Measurements from ENCODE around the gene OGA.

OGA gene

GRCh38 chr10:101835362-101835761, 17.1 kb upstream of the OGA start:
- no peak for DNase-seq (ENCODE audit: low read depth)

- DNase-seq (ENCODE audit: low read depth): no peak
These were observed 16.1 kb upstream of the OGA start for GRCh38 chr10:101834341-101834740.

- DNase-seq (ENCODE audit: low read depth): no peak
These were observed 15.2 kb upstream of the OGA start for GRCh38 chr10:101833466-101833865.

GRCh38 chr10:101832325-101832771, 14.1 kb upstream of the OGA start:
- no peak for DNase-seq (ENCODE audit: low read depth)

- no peak for DNase-seq (ENCODE audit: low read depth)
These were observed 13.0 kb upstream of the OGA start for GRCh38 chr10:101831169-101831811.

- DNase-seq (ENCODE audit: low read depth): peak; percentile 85
These were observed 12.3 kb upstream of the OGA start for GRCh38 chr10:101830322-101831168.

- DNase-seq (ENCODE audit: low read depth): no peak
These were observed 11.5 kb upstream of the OGA start for GRCh38 chr10:101829561-101830315.

- no peak for DNase-seq (ENCODE audit: low read depth)
These were observed 10.7 kb upstream of the OGA start for GRCh38 chr10:101828766-101829551.

GRCh38 chr10:101827919-101828600, 9.8 kb upstream of the OGA start:
- DNase-seq (ENCODE audit: low read depth): no peak

- DNase-seq (ENCODE audit: low read depth): no peak
These were observed 8.7 kb upstream of the OGA start for GRCh38 chr10:101826852-101827434.

- no peak for DNase-seq (ENCODE audit: low read depth)
These were observed 6.5 kb upstream of the OGA start for GRCh38 chr10:101824736-101825135.

- no peak for DNase-seq (ENCODE audit: low read depth)
These were observed 809 bp upstream of the OGA start for GRCh38 chr10:101818872-101819633.

- peak; percentile 32 for DNase-seq (ENCODE audit: low read depth)
These were observed 716 bp downstream of the OGA start for GRCh38 chr10:101817337-101818118.

- DNase-seq (ENCODE audit: low read depth): no peak
These were observed 1.3 kb downstream of the OGA start for GRCh38 chr10:101816913-101817336.

GRCh38 chr10:101816376-101816775, 1.9 kb downstream of the OGA start:
- no peak for DNase-seq (ENCODE audit: low read depth)

- no peak for DNase-seq (ENCODE audit: low read depth)
These were observed 3.7 kb downstream of the OGA start for GRCh38 chr10:101814466-101815071.

- DNase-seq (ENCODE audit: low read depth): no peak
These were observed 5.6 kb downstream of the OGA start for GRCh38 chr10:101812606-101813005.

GRCh38 chr10:101807158-101807557, 11.1 kb downstream of the OGA start:
- no peak for DNase-seq (ENCODE audit: low read depth)

- DNase-seq (ENCODE audit: low read depth): no peak
These were observed 14.7 kb downstream of the OGA start for GRCh38 chr10:101803511-101803910.
